ENCODE measurements around the gene SOX13.

DNA sequence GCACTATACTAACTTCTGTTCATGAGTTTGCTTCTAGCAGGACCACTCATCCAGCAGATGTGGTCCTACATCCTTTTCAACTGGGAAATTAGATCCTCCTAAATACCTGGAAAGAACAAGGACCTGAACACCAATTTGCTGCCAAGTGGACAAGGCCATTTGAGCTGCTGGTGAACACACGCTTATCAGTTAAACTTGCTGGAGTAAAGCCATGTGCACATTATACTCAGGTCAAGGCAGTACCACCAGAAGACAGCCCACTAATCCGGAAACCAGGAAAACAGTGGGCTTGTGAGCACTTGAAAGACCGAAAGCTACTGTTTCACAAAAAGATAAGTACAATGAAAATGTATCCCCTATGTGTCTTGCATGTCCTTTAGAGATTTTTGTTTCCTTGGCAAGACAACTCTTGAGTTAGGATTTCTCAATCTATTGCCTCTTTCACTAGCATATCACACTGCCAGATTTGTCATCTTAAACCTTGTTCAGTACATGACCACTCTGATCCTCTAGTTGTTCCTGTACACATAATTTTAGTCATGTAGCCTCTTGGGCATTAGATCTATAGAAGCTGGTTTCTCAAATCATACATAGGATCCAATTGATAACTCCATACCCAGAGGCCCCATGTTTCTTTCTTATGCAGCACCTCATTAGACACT is 97.7 kb downstream of the SOX13 start:
- TF ChIP-seq, protein P1, sequence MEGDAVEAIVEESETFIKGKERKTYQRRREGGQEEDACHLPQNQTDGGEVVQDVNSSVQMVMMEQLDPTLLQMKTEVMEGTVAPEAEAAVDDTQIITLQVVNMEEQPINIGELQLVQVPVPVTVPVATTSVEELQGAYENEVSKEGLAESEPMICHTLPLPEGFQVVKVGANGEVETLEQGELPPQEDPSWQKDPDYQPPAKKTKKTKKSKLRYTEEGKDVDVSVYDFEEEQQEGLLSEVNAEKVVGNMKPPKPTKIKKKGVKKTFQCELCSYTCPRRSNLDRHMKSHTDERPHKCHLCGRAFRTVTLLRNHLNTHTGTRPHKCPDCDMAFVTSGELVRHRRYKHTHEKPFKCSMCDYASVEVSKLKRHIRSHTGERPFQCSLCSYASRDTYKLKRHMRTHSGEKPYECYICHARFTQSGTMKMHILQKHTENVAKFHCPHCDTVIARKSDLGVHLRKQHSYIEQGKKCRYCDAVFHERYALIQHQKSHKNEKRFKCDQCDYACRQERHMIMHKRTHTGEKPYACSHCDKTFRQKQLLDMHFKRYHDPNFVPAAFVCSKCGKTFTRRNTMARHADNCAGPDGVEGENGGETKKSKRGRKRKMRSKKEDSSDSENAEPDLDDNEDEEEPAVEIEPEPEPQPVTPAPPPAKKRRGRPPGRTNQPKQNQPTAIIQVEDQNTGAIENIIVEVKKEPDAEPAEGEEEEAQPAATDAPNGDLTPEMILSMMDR (IDR thresholded peaks at IDR 0.05): no peak
- TF ChIP-seq POLR2A (IDR thresholded peaks at IDR 0.05): no peak
